AG04449 (cell line): ENCODE data around the gene NDUFS3.
A peak's percentile ranks its signal among the peaks of the same experiment; 100 is the strongest.
"Not testable (repeated sequence)": the region's sequence is repeated elsewhere in the genome, so short reads cannot be mapped to it uniquely, and the experiment has no call there.

Source experiments
- CTCF ChIA-PET: fragments of 350-600 bp; formaldehyde crosslinking; extraction: SDS; loops from one replicate; lab custom pipeline; 2021; ENCODE audit warnings: antibody characterized with exemption; lab: Yijun Ruan, JAX
- POLR2A ChIA-PET: fragments of 400-600, 350-600 bp; formaldehyde crosslinking; extraction: SDS; loops from one replicate; lab custom pipeline; 2020; ENCODE audit warnings: antibody characterized with exemption, inconsistent platforms; lab: Yijun Ruan, JAX
- DNase-seq: peaks from one replicate; pipeline ENCODE4 v3.0.0-alpha.2; 2010; ENCODE audit warnings: low read depth, low spot score
- H3K4me3 ChIP-seq: 2 replicates; pipeline ENCODE4 v1.5.1; 2011; ENCODE audit warnings: low read depth, mild to moderate bottlenecking, control low read depth, low read length
- CTCF ChIP-seq: IDR thresholded peaks from one replicate; pipeline ENCODE4 v1.5.1; 2011; ENCODE audit warnings: mild to moderate bottlenecking, moderate library complexity, low read length, control low read depth, inconsistent platforms; ENCODE audit not compliant: insufficient read depth; ENCODE audit errors: missing control alignments

The NDUFS3 gene

GRCh38 chr11:47553406-47553743, 25.5 kb upstream of the NDUFS3 start:
- H3K4me3 ChIP-seq, result peak overlapping the region; percentile 61
- CTCF ChIA-PET, result interaction anchor here (0.6 to 7.1 kb wide), 30 partner anchors 10 to 208 kb away, joined by 3 to 95 read pairs (median 4); partner anchors contain the start of genes KBTBD4, NDUFS3 and PTPMT1
- POLR2A ChIA-PET, result interaction anchor here (0.6 kb wide), 1 partner anchor 22 kb away, joined by 3 read pairs; no protein-coding TSS in a partner anchor
- TF ChIP-seq CTCF, result no peak
- DNase-seq, result no peak

GRCh38 chr11:47557004-47557403, 21.9 kb upstream of the NDUFS3 start:
- DNase-seq, POLR2A ChIA-PET: not testable (repeated sequence)
- CTCF ChIA-PET, result interaction anchor here (7.1 kb wide), 1 partner anchor 9 kb away, joined by 95 read pairs; the partner anchor contains the start of gene PTPMT1

GRCh38 chr11:47558695-47559094, 20.2 kb upstream of the NDUFS3 start:
- no peak for TF ChIP-seq CTCF
- no peak for DNase-seq
- CTCF ChIA-PET, result no interaction called here
- no peak overlapping the region for H3K4me3 ChIP-seq
- POLR2A ChIA-PET, result no interaction called here

More at GRCh38 chr11:47557004-47557403, 21.9 kb upstream of the NDUFS3 start:
- not testable (repeated sequence) for H3K4me3 ChIP-seq

GRCh38 chr11:47560426-47560825, 18.4 kb upstream of the NDUFS3 start:
- ChIA-PET CTCF (interaction anchor here (0.7 to 1.5 kb wide), 2 partner anchors 10 to 160 kb away, joined by 3 to 5 read pairs; no protein-coding TSS in a partner anchor), POLR2A (no interaction called here)
- TF ChIP-seq CTCF, result no peak
- H3K4me3 ChIP-seq, result no peak overlapping the region
- no peak for DNase-seq

- H3K4me3 ChIP-seq, POLR2A ChIA-PET, DNase-seq: not testable (repeated sequence)
- CTCF ChIA-PET, result interaction anchor here (10.0 kb wide), 1 partner anchor 8 kb away, joined by 95 read pairs; the partner anchor contains the start of gene CELF1
Observed at GRCh38 chr11:47562393-47562792, 16.5 kb upstream of the NDUFS3 start.

- DNase-seq, H3K4me3 ChIP-seq: not testable (repeated sequence)
- POLR2A ChIA-PET, result interaction anchor here (1.4 kb wide), 1 partner anchor 12 kb away, joined by 3 read pairs; no protein-coding TSS in a partner anchor
- CTCF ChIA-PET, result interaction anchor here (1.1 to 10.0 kb wide), 4 partner anchors 10 to 102 kb away, joined by 3 to 95 read pairs (median 3); partner anchors contain the start of gene CELF1
Observed at GRCh38 chr11:47564366-47564765, 14.5 kb upstream of the NDUFS3 start.

- TF ChIP-seq CTCF, result no peak
Observed at GRCh38 chr11:47564933-47565339, 13.9 kb upstream of the NDUFS3 start.

More at GRCh38 chr11:47564933-47565339, 13.9 kb upstream of the NDUFS3 start:
- CTCF ChIA-PET, result interaction anchor here (1.1 to 10.0 kb wide), 5 partner anchors 9 to 111 kb away, joined by 3 to 95 read pairs (median 3); partner anchors contain the start of gene CELF1
- peak overlapping the region; percentile 74 for H3K4me3 ChIP-seq
- POLR2A ChIA-PET, result interaction anchor here (0.9 to 1.4 kb wide), 4 partner anchors 9 to 25 kb away, joined by 3 to 5 read pairs (median 4); partner anchors contain the start of genes KBTBD4 and NDUFS3
- no peak for DNase-seq
